ENCODE data around the gene COL26A1.
A peak's percentile ranks its signal among the peaks of the same experiment; 100 is the strongest.
"Not testable (repeated sequence)": the region's sequence is repeated elsewhere in the genome, so short reads cannot be mapped to it uniquely, and the experiment has no call there.

The COL26A1 gene

GRCh38 chr7:101362334-101363195, at the start of gene COL26A1:
Gene COL26A1, plus strand, starts transcription at chr7:101362875. Its CDS starts 158 bp downstream, at chr7:101363033.
- no peak for DNase-seq (ENCODE audit: low spot score)

GRCh38 chr7:101315336-101315735, 47.3 kb upstream of the COL26A1 start:
- peak; percentile 88 for DNase-seq (ENCODE audit: low spot score)

- no peak for DNase-seq (ENCODE audit: low spot score)
Measured at GRCh38 chr7:101319401-101319800, 43.3 kb upstream of the COL26A1 start.

DNA sequence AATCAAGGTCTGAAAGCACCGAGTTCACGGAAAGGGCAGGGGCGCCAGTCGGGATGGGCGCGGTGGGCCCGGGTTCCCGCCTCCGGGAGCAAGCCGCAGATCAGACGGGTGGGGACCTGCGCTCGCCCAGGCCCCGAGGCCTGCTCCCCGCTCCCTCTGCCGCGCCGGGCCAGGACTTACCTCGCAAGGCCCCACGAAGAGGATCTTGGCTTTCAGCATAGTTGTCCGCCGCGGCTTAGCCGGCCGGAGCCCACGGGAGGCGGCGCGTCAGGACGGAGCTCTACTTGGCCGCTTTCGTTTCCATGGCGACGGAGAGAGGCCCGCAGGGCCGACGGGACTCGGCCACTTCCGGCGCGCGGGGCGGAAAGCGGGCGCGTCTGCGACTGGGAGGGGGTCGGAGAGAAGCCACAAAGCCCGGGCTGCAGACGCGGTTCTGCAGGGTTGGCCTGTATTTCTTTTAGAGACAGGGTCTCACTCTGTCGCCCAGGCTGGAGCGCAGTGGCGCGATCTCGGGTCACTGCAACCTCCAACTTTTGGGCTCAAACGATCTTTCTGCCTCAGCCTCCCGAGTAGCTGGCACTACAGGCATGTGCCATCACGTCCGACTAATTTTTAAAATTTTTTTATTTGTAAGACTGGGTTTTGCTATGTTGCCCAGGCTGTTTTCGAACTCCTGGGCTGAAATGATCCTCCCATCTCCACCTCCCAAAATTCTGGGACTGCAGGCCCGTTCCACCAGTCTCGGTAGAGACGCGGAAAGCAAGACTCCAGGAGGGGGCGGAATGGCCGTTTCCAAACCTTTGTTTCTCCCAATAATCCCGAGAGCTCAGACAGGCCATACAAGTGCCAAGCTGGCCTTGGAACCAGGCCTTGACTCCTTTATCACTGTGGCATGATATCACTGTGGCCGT, 40.9 kb upstream of the COL26A1 start, which contains the start of gene IFT22:
TSS of gene IFT22 (minus strand) at position 322 of the 911 bp plus-strand sequence. CDS start at position 219, 103 bp downstream.
- peak; percentile 97 for DNase-seq (ENCODE audit: low spot score)

DNA sequence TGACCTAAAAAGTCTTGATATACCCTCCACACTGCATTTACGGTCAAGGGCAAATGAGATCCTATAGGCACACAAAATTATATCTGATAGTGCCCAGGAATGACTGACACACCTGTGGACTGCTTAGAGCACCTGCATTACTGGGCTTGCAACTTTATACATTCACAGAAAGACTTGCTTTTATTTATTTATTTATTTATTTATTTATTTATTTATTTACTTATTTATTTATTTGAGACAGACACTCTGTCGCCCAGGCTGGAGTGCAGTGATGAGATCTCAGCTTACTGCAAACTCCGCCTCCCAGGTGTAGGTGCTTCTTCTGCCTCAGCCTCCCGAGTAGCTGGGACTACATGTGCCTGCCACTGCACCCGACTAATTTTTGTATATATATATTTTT, 34.5 kb upstream of the COL26A1 start:
- no peak for DNase-seq (ENCODE audit: low spot score)

- no peak for DNase-seq (ENCODE audit: low spot score)
Measured at GRCh38 chr7:101330011-101330484, 32.6 kb upstream of the COL26A1 start.

GRCh38 chr7:101332026-101332425, 30.6 kb upstream of the COL26A1 start:
- no peak for DNase-seq (ENCODE audit: low spot score)

GRCh38 chr7:101333912-101334311, 28.8 kb upstream of the COL26A1 start:
- DNase-seq (ENCODE audit: low spot score), result no peak

- no peak for DNase-seq (ENCODE audit: low spot score)
Measured at GRCh38 chr7:101340379-101340778, 22.3 kb upstream of the COL26A1 start.

GRCh38 chr7:101342892-101343291, 19.8 kb upstream of the COL26A1 start:
- DNase-seq (ENCODE audit: low spot score), result no peak

DNA sequence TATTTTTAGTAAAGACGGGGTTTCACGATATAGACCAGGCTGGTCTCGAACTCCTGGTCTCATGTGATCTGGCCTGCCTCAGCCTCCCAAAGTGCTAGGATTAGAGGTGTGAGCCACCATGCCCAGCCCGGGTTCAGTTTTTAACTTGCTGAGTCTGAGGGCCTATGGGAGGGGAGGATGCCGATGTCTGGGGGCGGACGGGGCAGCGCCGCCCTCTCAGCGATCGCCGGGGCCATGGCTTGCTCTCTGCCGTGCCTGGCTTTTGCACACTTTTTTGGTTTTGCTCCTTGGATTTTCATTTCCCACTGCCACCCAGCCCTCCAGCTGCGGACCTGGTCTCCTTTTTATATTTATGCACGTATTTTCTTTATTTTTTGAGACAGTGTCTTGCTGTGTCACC, 15.2 kb upstream of the COL26A1 start:
- no peak for DNase-seq (ENCODE audit: low spot score)

DNA sequence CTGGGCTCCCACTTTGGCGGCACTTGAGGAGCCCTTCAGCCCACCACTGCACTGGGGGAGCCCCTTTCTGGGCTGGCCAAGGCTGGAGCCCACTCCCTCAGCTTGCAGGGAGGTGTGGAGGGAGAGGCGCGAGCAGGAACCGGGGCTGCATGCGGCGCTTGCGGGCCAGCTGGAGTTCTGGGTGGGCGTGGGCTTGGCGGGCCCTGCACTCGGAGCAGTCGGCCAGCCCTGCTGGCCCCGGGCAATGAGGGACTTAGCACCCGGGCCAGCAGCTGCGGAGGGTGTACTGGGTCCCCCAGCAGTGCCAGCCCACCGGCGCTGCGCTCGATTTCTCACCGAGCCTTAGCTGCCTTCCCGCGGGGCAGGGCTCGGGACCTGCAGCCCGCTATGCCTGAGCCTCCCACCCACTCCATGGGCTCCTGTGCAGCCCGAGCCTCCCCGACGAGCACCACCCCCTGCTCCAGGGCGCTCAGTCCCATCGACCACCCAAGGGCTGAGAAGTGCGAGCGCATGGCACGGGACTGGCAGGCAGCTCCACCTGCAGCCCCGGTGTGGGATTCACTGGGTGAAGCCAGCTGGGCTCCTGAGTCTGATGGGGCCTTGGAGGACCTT, 14.1 kb upstream of the COL26A1 start:
- DNase-seq (ENCODE audit: low spot score), result not testable (repeated sequence)

GRCh38 chr7:101349300-101349699, 13.4 kb upstream of the COL26A1 start:
- DNase-seq (ENCODE audit: low spot score), result not testable (repeated sequence)

- no peak for DNase-seq (ENCODE audit: low spot score)
Measured at GRCh38 chr7:101352920-101353308, 9.8 kb upstream of the COL26A1 start.

DNA sequence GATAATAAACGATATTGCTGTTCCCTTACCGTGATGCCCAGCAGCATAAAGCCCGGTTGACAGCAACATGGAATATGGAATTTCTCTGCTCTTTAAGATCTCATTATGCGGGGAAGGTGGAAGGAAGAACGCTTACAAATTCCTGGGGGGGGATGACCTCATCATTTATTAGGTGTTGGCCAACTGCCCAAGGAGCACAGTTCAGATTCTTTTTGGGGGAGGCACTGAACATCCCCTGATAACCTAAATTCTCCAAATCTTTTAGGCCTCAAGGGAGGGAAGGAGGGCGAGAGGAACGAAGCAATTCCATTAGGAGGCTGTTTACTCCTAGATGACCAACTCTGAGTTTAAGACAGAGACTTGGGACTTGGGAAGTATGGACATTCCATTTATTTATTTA, 5.2 kb upstream of the COL26A1 start:
- DNase-seq (ENCODE audit: low spot score), result no peak

GRCh38 chr7:101363196-101363733, 590 bp downstream of the COL26A1 start:
- DNase-seq (ENCODE audit: low spot score), result no peak

DNA sequence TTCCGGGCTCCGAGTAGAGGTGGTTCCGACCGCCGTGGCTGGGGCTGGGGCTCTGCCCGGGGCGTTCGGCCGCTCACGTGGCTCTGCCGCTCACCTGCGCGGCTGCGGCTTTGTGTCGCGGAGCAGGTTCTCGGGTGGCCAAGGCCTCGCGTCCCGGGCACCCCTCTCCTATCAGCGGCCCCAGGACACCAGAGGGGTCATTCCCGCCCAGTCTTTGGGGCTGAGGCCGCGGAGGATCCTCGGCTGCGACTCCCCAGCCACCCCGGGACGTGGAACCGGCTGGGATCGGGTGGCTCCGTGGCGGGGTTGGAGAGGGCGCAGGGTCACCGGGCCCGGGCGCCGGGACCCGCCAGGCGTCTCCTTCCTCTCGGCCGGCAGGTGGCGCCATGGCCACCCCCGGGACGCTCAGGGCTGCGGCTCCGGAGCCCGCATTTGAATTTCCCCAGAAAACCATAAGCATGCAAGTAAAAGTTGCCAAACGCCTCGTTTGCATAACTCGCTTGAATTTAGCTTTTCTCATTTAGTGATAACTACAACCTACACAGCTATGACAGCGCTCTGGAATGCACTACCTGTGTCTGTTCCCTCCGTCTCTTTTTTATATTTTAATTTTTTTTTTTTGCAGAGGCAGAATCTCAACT, 1.2 kb downstream of the COL26A1 start:
- peak; percentile 83 for DNase-seq (ENCODE audit: low spot score)

GRCh38 chr7:101365956-101366355, 3.3 kb downstream of the COL26A1 start:
- no peak for DNase-seq (ENCODE audit: low spot score)

GRCh38 chr7:101367676-101368075, 5.0 kb downstream of the COL26A1 start:
- no peak for DNase-seq (ENCODE audit: low spot score)

DNA sequence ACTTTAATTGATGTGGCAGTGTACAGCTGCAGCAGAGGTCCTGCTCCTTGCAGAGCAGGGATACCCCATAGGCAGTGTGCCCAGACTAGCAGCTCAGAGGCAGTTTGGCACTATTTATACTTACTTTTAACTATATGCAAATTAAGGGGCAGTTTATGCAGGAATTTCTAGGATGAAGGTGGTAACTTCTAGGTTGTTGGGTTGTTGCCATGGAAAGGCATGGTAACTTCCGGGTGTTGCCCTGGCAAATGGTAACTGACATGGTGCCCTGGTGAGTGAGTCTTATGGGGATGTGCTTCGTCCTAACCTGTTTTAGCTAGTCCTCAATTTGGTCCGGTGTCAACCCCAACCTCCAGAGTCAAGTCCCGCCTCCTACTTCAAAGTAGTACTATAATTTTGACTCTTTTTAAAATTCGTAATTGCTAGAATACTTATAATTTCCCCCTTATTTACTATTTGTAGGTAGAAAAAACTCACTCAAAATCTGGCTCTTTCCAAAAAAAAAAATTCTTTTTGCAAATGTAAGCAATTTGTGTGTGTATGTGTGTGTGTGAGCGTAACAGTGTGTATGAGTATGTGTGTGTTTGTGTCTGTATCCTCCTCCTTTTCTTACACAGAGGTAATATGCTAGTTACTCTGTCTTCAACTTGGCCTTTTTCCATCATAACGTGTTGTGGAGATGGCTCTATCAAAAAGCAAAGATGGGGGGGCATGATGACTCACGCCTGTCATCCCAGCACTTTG, 5.9 kb downstream of the COL26A1 start:
- DNase-seq (ENCODE audit: low spot score), result no peak

GRCh38 chr7:101370836-101371235, 8.2 kb downstream of the COL26A1 start:
- no peak for DNase-seq (ENCODE audit: low spot score)

All from NAMALWA (cell line).